ENCODE measurements around the gene WDR62.
A peak's percentile ranks its signal among the peaks of the same experiment; 100 is the strongest.
"Not testable (repeated sequence)": the region's sequence is repeated elsewhere in the genome, so short reads cannot be mapped to it uniquely, and the experiment has no call there.

The WDR62 gene

GRCh38 chr19:36031308-36031707, 23.4 kb upstream of the WDR62 start:
- H3K4me2 ChIP-seq (ENCODE audit: low read length), result no peak overlapping the region
- WGBS (ENCODE audit: extremely low coverage, insufficient coverage, low lambda C conversion rate), result no CpG with 5 or more reads among the region's 6 CpGs
- H3K27ac ChIP-seq (ENCODE audit: low read depth, low read length), result no peak overlapping the region
- no peak overlapping the region for H2AK5ac ChIP-seq (ENCODE audit: low read length)
- H3K4ac ChIP-seq (ENCODE audit: low read depth, low read length), result no peak overlapping the region
- no peaks in the 10 kb centered on the region for H3K4me1 ChIP-seq (ENCODE audit: control insufficient read depth, low read depth, low read length)
- H3K4me3 ChIP-seq (ENCODE audit: low read length), result no peak overlapping the region
- DNase-seq, result no peak
- no peak overlapping the region for H4K8ac ChIP-seq (ENCODE audit: low read depth, low read length)
- H3K79me1 ChIP-seq (ENCODE audit: low read length), result no peaks in the 10 kb centered on the region
- H2BK5ac ChIP-seq (ENCODE audit: low read length), result no peak overlapping the region
- H3K56ac ChIP-seq (ENCODE audit: low read length), result no peak overlapping the region
- no peak overlapping the region for H4K5ac ChIP-seq (ENCODE audit: low read length)
- no peak overlapping the region for H3K9ac ChIP-seq (ENCODE audit: low read length)
- no peak overlapping the region for H3K23ac ChIP-seq (ENCODE audit: low read length)
- H3K79me2 ChIP-seq (ENCODE audit: control insufficient read depth, insufficient read depth, low read length), result no peaks in the 10 kb centered on the region
- no peak overlapping the region for H2BK120ac ChIP-seq (ENCODE audit: low read depth, low read length)
- H3K36me3 ChIP-seq (ENCODE audit: control insufficient read depth, insufficient read depth, low read length), result no peaks in the 10 kb centered on the region
- no peak overlapping the region for H2BK15ac ChIP-seq (replicated peaks; ENCODE audit: low read depth)
- H3K18ac ChIP-seq (ENCODE audit: low read length), result no peak overlapping the region
- no peaks in the 10 kb centered on the region for H3K27me3 ChIP-seq (ENCODE audit: insufficient read depth, low read length, poor library complexity)

GRCh38 chr19:36032251-36033104, 22.2 kb upstream of the WDR62 start, which contains the start of gene CLIP3:
Gene CLIP3, minus strand, starts transcription at chr19:36032873. Its CDS starts 516 bp downstream, at chr19:36032357.
- no CpG with 5 or more reads among the region's 51 CpGs for whole genome bisulfite sequencing (ENCODE audit: extremely low coverage, insufficient coverage, low lambda C conversion rate)
- peak; percentile 77 for DNase-seq

GRCh38 chr19:36040495-36040894, 14.2 kb upstream of the WDR62 start:
- Histone ChIP-seq H2BK15ac (replicated peaks; ENCODE audit: low read depth) (no peak overlapping the region), H2BK120ac (ENCODE audit: low read depth, low read length) (no peak overlapping the region), H4K8ac (ENCODE audit: low read depth, low read length) (no peak overlapping the region), H3K27ac (ENCODE audit: low read depth, low read length) (no peak overlapping the region), H3K4ac (ENCODE audit: low read depth, low read length) (no peak overlapping the region), H2BK5ac (ENCODE audit: low read length) (no peak overlapping the region), H3K27me3 (ENCODE audit: insufficient read depth, low read length, poor library complexity) (no peaks in the 10 kb centered on the region), H3K23ac (ENCODE audit: low read length) (no peak overlapping the region), H3K4me3 (ENCODE audit: low read length) (no peak overlapping the region), H2AK5ac (ENCODE audit: low read length) (no peak overlapping the region), H3K4me2 (ENCODE audit: low read length) (no peak overlapping the region), H3K4me1 (ENCODE audit: control insufficient read depth, low read depth, low read length) (no peaks in the 10 kb centered on the region), H4K5ac (ENCODE audit: low read length) (no peak overlapping the region), H3K9ac (ENCODE audit: low read length) (no peak overlapping the region), H3K18ac (ENCODE audit: low read length) (no peak overlapping the region), H3K56ac (ENCODE audit: low read length) (no peak overlapping the region), H3K36me3 (ENCODE audit: control insufficient read depth, insufficient read depth, low read length) (no peaks in the 10 kb centered on the region), H3K79me1 (ENCODE audit: low read length) (no peaks in the 10 kb centered on the region), H3K79me2 (ENCODE audit: control insufficient read depth, insufficient read depth, low read length) (no peaks in the 10 kb centered on the region)
- WGBS (ENCODE audit: extremely low coverage, insufficient coverage, low lambda C conversion rate), result no CpG with 5 or more reads among the region's 6 CpGs
- DNase-seq, result no peak

More at GRCh38 chr19:36032251-36033104, 22.2 kb upstream of the WDR62 start, which contains the start of gene CLIP3:
- H2BK15ac ChIP-seq (replicated peaks; ENCODE audit: low read depth), result no peak within 1 kb of the TSS
- peak within 1 kb of the TSS; percentile 72 for H3K4me3 ChIP-seq (ENCODE audit: low read length)
- H3K79me2 ChIP-seq (ENCODE audit: control insufficient read depth, insufficient read depth, low read length), result no peaks in the 10 kb centered on the region
- H3K4me2 ChIP-seq (ENCODE audit: low read length), result peak within 1 kb of the TSS; percentile 80
- H3K23ac ChIP-seq (ENCODE audit: low read length), result no peak within 1 kb of the TSS
- no peaks in the 10 kb centered on the region for H3K36me3 ChIP-seq (ENCODE audit: control insufficient read depth, insufficient read depth, low read length)
- no peak within 1 kb of the TSS for H3K27ac ChIP-seq (ENCODE audit: low read depth, low read length)
- H3K56ac ChIP-seq (ENCODE audit: low read length), result peak within 1 kb of the TSS; percentile 81
- H2AK5ac ChIP-seq (ENCODE audit: low read length), result no peak within 1 kb of the TSS
- peak within 1 kb of the TSS; percentile 59 for H3K9ac ChIP-seq (ENCODE audit: low read length)
- no peak within 1 kb of the TSS for H4K5ac ChIP-seq (ENCODE audit: low read length)
- peak within 1 kb of the TSS; percentile 57 for H4K8ac ChIP-seq (ENCODE audit: low read depth, low read length)
- no peak within 1 kb of the TSS for H2BK5ac ChIP-seq (ENCODE audit: low read length)
- H3K79me1 ChIP-seq (ENCODE audit: low read length), result no peaks in the 10 kb centered on the region
- no peak within 1 kb of the TSS for H3K4ac ChIP-seq (ENCODE audit: low read depth, low read length)
- no peaks in the 10 kb centered on the region for H3K27me3 ChIP-seq (ENCODE audit: insufficient read depth, low read length, poor library complexity)
- H3K18ac ChIP-seq (ENCODE audit: low read length), result no peak within 1 kb of the TSS
- no peaks in the 10 kb centered on the region for H3K4me1 ChIP-seq (ENCODE audit: control insufficient read depth, low read depth, low read length)
- H2BK120ac ChIP-seq (ENCODE audit: low read depth, low read length), result no peak within 1 kb of the TSS

- H3K56ac ChIP-seq (ENCODE audit: low read length); H3K4ac ChIP-seq (ENCODE audit: low read depth, low read length); H3K9ac ChIP-seq (ENCODE audit: low read length); H2BK120ac ChIP-seq (ENCODE audit: low read depth, low read length); H3K36me3 ChIP-seq (ENCODE audit: control insufficient read depth, insufficient read depth, low read length); H2BK5ac ChIP-seq (ENCODE audit: low read length); H3K27me3 ChIP-seq (ENCODE audit: insufficient read depth, low read length, poor library complexity); H3K79me2 ChIP-seq (ENCODE audit: control insufficient read depth, insufficient read depth, low read length); H3K23ac ChIP-seq (ENCODE audit: low read length); H3K79me1 ChIP-seq (ENCODE audit: low read length); H3K4me3 ChIP-seq (ENCODE audit: low read length); H3K4me1 ChIP-seq (ENCODE audit: control insufficient read depth, low read depth, low read length); H3K4me2 ChIP-seq (ENCODE audit: low read length); H4K8ac ChIP-seq (ENCODE audit: low read depth, low read length); H2AK5ac ChIP-seq (ENCODE audit: low read length); H3K27ac ChIP-seq (ENCODE audit: low read depth, low read length); H3K18ac ChIP-seq (ENCODE audit: low read length); H4K5ac ChIP-seq (ENCODE audit: low read length); DNase-seq; H2BK15ac ChIP-seq (replicated peaks; ENCODE audit: low read depth): not testable (repeated sequence)
- WGBS (ENCODE audit: extremely low coverage, insufficient coverage, low lambda C conversion rate), result no CpG with 5 or more reads among the region's 6 CpGs
Measured at GRCh38 chr19:36041092-36041491, 13.6 kb upstream of the WDR62 start.

- Histone ChIP-seq H3K79me2 (ENCODE audit: control insufficient read depth, insufficient read depth, low read length) (no peaks in the 10 kb centered on the region), H2AK5ac (ENCODE audit: low read length) (no peak overlapping the region), H3K4me1 (ENCODE audit: control insufficient read depth, low read depth, low read length) (no peaks in the 10 kb centered on the region), H3K4me2 (ENCODE audit: low read length) (no peak overlapping the region), H4K8ac (ENCODE audit: low read depth, low read length) (no peak overlapping the region), H3K27ac (ENCODE audit: low read depth, low read length) (no peak overlapping the region), H2BK120ac (ENCODE audit: low read depth, low read length) (no peak overlapping the region), H4K5ac (ENCODE audit: low read length) (no peak overlapping the region), H3K9ac (ENCODE audit: low read length) (no peak overlapping the region), H3K18ac (ENCODE audit: low read length) (no peak overlapping the region), H3K4me3 (ENCODE audit: low read length) (no peak overlapping the region), H3K27me3 (ENCODE audit: insufficient read depth, low read length, poor library complexity) (no peaks in the 10 kb centered on the region), H2BK5ac (ENCODE audit: low read length) (no peak overlapping the region), H3K56ac (ENCODE audit: low read length) (no peak overlapping the region), H3K36me3 (ENCODE audit: control insufficient read depth, insufficient read depth, low read length) (no peaks in the 10 kb centered on the region), H3K4ac (ENCODE audit: low read depth, low read length) (no peak overlapping the region), H3K79me1 (ENCODE audit: low read length) (no peaks in the 10 kb centered on the region), H2BK15ac (replicated peaks; ENCODE audit: low read depth) (no peak overlapping the region), H3K23ac (ENCODE audit: low read length) (no peak overlapping the region)
- peak; percentile 61 for DNase-seq
- WGBS (ENCODE audit: extremely low coverage, insufficient coverage, low lambda C conversion rate), result no CpG with 5 or more reads among the region's 3 CpGs
Measured at GRCh38 chr19:36041831-36042230, 12.9 kb upstream of the WDR62 start.

Data from mesendoderm (in vitro differentiated cells).